GM21717 (cell line): ENCODE data around the gene G6PD.
"Not testable (repeated sequence)": the region's sequence is repeated elsewhere in the genome, so short reads cannot be mapped to it uniquely, and the experiment has no call there.

ENCODE experiments used
- ATAC-seq: cut with Tn5 transposase; IDR thresholded peaks from one replicate; pipeline ENCODE4 v1.9.1; 2021; ENCODE audit warnings: mild to moderate bottlenecking, moderate library complexity; ENCODE audit not compliant: unreplicated experiment

Gene G6PD

GRCh38 chrX:154515966-154516655 is 30.5 kb downstream of the G6PD start, which contains the start of gene FAM3A:
FAM3A (minus strand) TSS chrX:154516232; CDS start chrX:154515772, 460 bp downstream.
- ATAC-seq = peak; percentile 84

- peak; percentile 26 for ATAC-seq
Observed at GRCh38 chrX:154515090-154515965, 31.3 kb downstream of the G6PD start.

- ATAC-seq = no peak
Observed at GRCh38 chrX:154513716-154514115, 32.9 kb downstream of the G6PD start.

GRCh38 chrX:154512879-154513553 is 33.6 kb downstream of the G6PD start:
- no peak for ATAC-seq

GRCh38 chrX:154511761-154512160 is 34.9 kb downstream of the G6PD start:
- ATAC-seq = no peak

GRCh38 chrX:154509455-154509854 is 37.2 kb downstream of the G6PD start:
- ATAC-seq = no peak

GRCh38 chrX:154508384-154508745 is 38.3 kb downstream of the G6PD start:
- ATAC-seq = no peak

- no peak for ATAC-seq
Observed at GRCh38 chrX:154507673-154508383, 38.8 kb downstream of the G6PD start.

- no peak for ATAC-seq
Observed at GRCh38 chrX:154506483-154507332, 39.9 kb downstream of the G6PD start.

- ATAC-seq = no peak
Observed at GRCh38 chrX:154505734-154506133, 40.9 kb downstream of the G6PD start.

- no peak for ATAC-seq
Observed at GRCh38 chrX:154502989-154503388, 43.7 kb downstream of the G6PD start.

GRCh38 chrX:154502098-154502497 is 44.5 kb downstream of the G6PD start:
- ATAC-seq = no peak

- ATAC-seq = not testable (repeated sequence)
Observed at GRCh38 chrX:154501423-154501822, 45.2 kb downstream of the G6PD start.

- ATAC-seq = not testable (repeated sequence)
Observed at GRCh38 chrX:154496591-154497137, 50.0 kb downstream of the G6PD start.

GRCh38 chrX:154495472-154495922 is 51.1 kb downstream of the G6PD start:
- ATAC-seq = no peak

GRCh38 chrX:154494715-154495114 is 51.9 kb downstream of the G6PD start:
- ATAC-seq = no peak

GRCh38 chrX:154490414-154491083 is 56.1 kb downstream of the G6PD start, which contains the start of gene SLC10A3:
SLC10A3 (minus strand) TSS chrX:154490629; CDS start chrX:154488940, 1,689 bp downstream.
- ATAC-seq = peak; percentile 76

GRCh38 chrX:154490021-154490413 is 56.6 kb downstream of the G6PD start:
- ATAC-seq = peak; percentile 26

- no peak for ATAC-seq
Observed at GRCh38 chrX:154489182-154489581, 57.5 kb downstream of the G6PD start.
